VCaP (cell line): ENCODE data around the gene TMEM94.
"Not testable (repeated sequence)": the region's sequence is repeated elsewhere in the genome, so short reads cannot be mapped to it uniquely, and the experiment has no call there.

Experiments used
- H3K27ac ChIP-seq: fragments of 450-650 bp; 2 replicates; pipeline ENCODE4 v1.5.1; 2017
- CTCF ChIP-seq: fragments of 450-650 bp; conservative IDR thresholded peaks from 2 replicates; pipeline ENCODE4 v1.5.1; 2017; ENCODE audit warnings: mild to moderate bottlenecking, moderate library complexity

Gene TMEM94

GRCh38 chr17:75416006-75416405, 40.4 kb upstream of the TMEM94 start:
- no peak for TF ChIP-seq CTCF
- no peak overlapping the region for H3K27ac ChIP-seq

- TF ChIP-seq CTCF, result no peak
These were observed 39.3 kb upstream of the TMEM94 start for GRCh38 chr17:75417054-75417580.

DNA sequence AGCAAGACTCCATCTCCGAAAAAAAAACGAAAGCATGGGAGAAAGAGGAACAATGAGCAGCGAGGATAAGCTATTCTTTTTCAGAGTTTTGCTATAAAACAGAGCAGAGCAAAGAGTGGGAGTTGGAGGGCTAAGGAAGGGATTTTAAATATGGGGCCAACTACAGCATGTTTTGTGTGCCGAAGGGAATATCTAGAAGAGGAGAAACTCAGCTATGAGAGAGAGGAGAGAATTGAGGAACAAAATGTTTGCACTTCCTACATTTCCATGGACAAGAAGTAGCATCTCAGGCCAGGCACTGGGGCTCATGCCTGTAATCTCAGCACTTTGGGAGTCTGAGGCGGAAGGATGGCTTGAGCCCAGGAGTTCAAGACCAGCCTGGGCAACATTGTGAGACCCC, 37.9 kb upstream of the TMEM94 start:
- no peak overlapping the region for H3K27ac ChIP-seq
- no peak for TF ChIP-seq CTCF

More at GRCh38 chr17:75417054-75417580, 39.3 kb upstream of the TMEM94 start:
- no peak overlapping the region for H3K27ac ChIP-seq

- TF ChIP-seq CTCF, result no peak
- no peak overlapping the region for H3K27ac ChIP-seq
These were observed 27.6 kb upstream of the TMEM94 start for GRCh38 chr17:75428543-75429469.

DNA sequence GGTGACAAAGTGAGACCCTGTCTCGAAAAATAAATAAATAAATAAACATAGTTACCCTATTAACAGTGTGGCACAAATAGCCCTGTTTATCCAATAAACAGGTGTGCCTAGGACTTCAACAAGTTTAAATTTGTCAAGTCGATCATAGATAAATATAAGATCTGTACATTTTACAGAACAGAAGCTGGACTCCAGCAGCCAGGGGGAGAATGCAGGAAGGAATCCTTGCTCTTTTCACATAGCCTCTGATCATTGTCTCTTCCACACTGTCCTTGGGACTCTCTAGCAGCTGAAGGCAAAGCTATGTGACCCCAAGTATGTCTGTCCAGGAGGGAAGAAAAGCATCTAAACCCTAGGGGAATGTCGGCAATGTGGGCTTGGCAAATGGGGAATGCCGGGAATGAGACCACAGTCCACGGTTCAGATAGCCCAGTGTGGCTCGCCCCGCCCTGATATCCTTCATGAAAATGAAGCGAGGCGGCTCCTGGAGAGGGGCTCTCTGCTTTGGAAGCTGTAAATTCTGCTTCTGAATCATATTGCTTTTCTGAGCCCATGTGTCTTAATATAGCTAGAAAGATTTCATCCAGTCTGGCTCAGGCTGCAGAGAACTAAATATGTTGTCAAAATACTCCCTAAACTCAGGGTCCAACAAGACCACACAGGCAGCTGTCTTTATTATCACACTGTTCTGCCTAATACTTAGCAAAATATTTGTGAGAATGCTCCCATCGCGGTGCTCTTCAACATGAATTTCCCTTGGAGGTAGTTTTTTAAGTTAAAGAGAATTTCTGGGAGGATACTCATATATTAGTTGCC, 26.1 kb upstream of the TMEM94 start:
- TF ChIP-seq CTCF, result no peak
- H3K27ac ChIP-seq, result no peak overlapping the region

- H3K27ac ChIP-seq, result no peak overlapping the region
- TF ChIP-seq CTCF, result no peak
These were observed 23.1 kb upstream of the TMEM94 start for GRCh38 chr17:75433218-75433783.

DNA sequence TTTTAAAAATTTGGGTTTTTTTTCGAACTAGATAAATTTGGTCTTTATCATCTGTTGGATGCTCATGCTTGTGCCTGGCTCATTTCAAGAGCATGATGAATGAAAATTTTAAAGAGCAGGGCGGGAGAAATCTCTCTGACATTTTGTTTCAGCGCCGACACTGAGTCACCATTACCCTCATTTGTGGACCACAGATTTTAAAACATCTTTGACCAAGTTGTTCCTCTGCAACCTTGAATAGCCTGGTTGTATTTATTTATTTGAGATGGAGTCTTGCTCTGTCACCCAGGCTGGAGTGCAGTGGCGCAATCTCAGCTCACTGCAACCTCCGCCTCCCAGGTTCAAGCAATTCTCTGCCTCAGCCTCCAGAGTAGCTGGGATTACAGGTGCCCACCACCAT, 22.0 kb upstream of the TMEM94 start:
- not testable (repeated sequence) for H3K27ac ChIP-seq

GRCh38 chr17:75437404-75437803, 19.0 kb upstream of the TMEM94 start:
- H3K27ac ChIP-seq, result not testable (repeated sequence)
